GM20431 (cell line): ENCODE results near the gene RGS4.
"Not testable (repeated sequence)": the region's sequence is repeated elsewhere in the genome, so short reads cannot be mapped to it uniquely, and the experiment has no call there.

Experiments used
- in situ Hi-C: fragments of 300-500 bp; cut with MseI, MboI; formaldehyde crosslinking; loops from one replicate; pipeline ENCODE4 v1.15.0; 2020; ENCODE audit warnings: low sequenced_read_pairs; ENCODE audit not compliant: unreplicated experiment

Gene RGS4

GRCh38 chr1:163063610-163064009 lies 5.6 kb upstream of the RGS4 start:
- in situ Hi-C loops: loop anchor here (25.0 kb wide), 1 partner anchor 249 kb away; the partner anchor contains the start of gene NUF2

- in situ Hi-C loops: loop anchor here (25.0 kb wide), 1 partner anchor 246 kb away; the partner anchor contains the start of gene NUF2
Observed at GRCh38 chr1:163066168-163066567, 3.0 kb upstream of the RGS4 start.

GRCh38 chr1:163066686-163067085 lies 2.5 kb upstream of the RGS4 start:
- in situ Hi-C loops: loop anchor here (25.0 kb wide), 1 partner anchor 246 kb away; the partner anchor contains the start of gene NUF2

- in situ Hi-C loops: loop anchor here (25.0 kb wide), 1 partner anchor 244 kb away; the partner anchor contains the start of gene NUF2
Observed at GRCh38 chr1:163068716-163069115, 445 bp upstream of the RGS4 start.

- in situ Hi-C loops: loop anchor here (25.0 kb wide), 1 partner anchor 243 kb away; the partner anchor contains the start of gene NUF2
Observed at GRCh38 chr1:163069655-163070277, 605 bp downstream of the RGS4 start.

- in situ Hi-C loops: loop anchor here (25.0 kb wide), 1 partner anchor 241 kb away; the partner anchor contains the start of gene NUF2
Observed at GRCh38 chr1:163071405-163072255, 2.5 kb downstream of the RGS4 start.

- in situ Hi-C loops: loop anchor here (25.0 kb wide), 1 partner anchor 240 kb away; the partner anchor contains the start of gene NUF2
Observed at GRCh38 chr1:163072658-163073057, 3.5 kb downstream of the RGS4 start.

GRCh38 chr1:163074004-163074403 lies 4.8 kb downstream of the RGS4 start:
- in situ Hi-C loops: loop anchor here (25.0 kb wide), 1 partner anchor 238 kb away; the partner anchor contains the start of gene NUF2

GRCh38 chr1:163074716-163075284 lies 5.6 kb downstream of the RGS4 start:
- in situ Hi-C loops: loop anchor here (25.0 kb wide), 1 partner anchor 238 kb away; the partner anchor contains the start of gene NUF2

- in situ Hi-C loops: no loop called here
Observed at GRCh38 chr1:163076044-163076443, 6.9 kb downstream of the RGS4 start.

- in situ Hi-C loops: no loop called here
Observed at GRCh38 chr1:163076446-163076845, 7.3 kb downstream of the RGS4 start.

GRCh38 chr1:163076981-163077761 lies 8.0 kb downstream of the RGS4 start:
- in situ Hi-C loops: no loop called here

GRCh38 chr1:163082971-163083370 lies 13.8 kb downstream of the RGS4 start:
- in situ Hi-C loops: no loop called here

GRCh38 chr1:163083690-163084089 lies 14.5 kb downstream of the RGS4 start:
- in situ Hi-C loops: no loop called here

- in situ Hi-C loops: no loop called here
Observed at GRCh38 chr1:163084330-163084729, 15.2 kb downstream of the RGS4 start.

- in situ Hi-C loops: no loop called here
Observed at GRCh38 chr1:163085041-163085903, 16.1 kb downstream of the RGS4 start.

GRCh38 chr1:163085904-163086268 lies 16.7 kb downstream of the RGS4 start:
- in situ Hi-C loops: no loop called here

- in situ Hi-C loops: not testable (repeated sequence)
Observed at GRCh38 chr1:163089117-163089516, 20.0 kb downstream of the RGS4 start.
